Neuron (in vitro differentiated cells): ENCODE measurements around the gene TEX2.

Experiments
- H2AFZ ChIP-seq: one replicate; pipeline ENCODE4 v1.6.1; 2013; ENCODE audit warnings: low read depth, mild to moderate bottlenecking, inconsistent platforms, low read length, moderate library complexity
- H3K27me3 ChIP-seq: one replicate; pipeline ENCODE4 v1.6.1; 2013; ENCODE audit warnings: low read length; ENCODE audit not compliant: insufficient read depth
- H3K36me3 ChIP-seq: one replicate; pipeline ENCODE4 v1.6.1; 2013; ENCODE audit warnings: low read length; ENCODE audit not compliant: insufficient read depth
- H3K4me1 ChIP-seq: one replicate; pipeline ENCODE4 v1.6.1; 2013; ENCODE audit warnings: low read length; ENCODE audit not compliant: insufficient read depth
- H3K4me3 ChIP-seq: 2 replicates; pipeline ENCODE4 v1.5.1; 2013; ENCODE audit warnings: mild to moderate bottlenecking, low read length, moderate library complexity
- H3K9me3 ChIP-seq: one replicate; pipeline ENCODE4 v1.6.1; 2013; ENCODE audit warnings: low read length

Gene TEX2

GRCh38 chr17:64281962-64282752 lies 19.1 kb upstream of the TEX2 start:
- Histone ChIP-seq H2AFZ (no peak overlapping the region), H3K36me3 (no peaks in the 10 kb centered on the region), H3K4me1 (peaks cover 6% of the 10 kb centered on the region), H3K4me3 (no peak overlapping the region), H3K27me3 (no peaks in the 10 kb centered on the region), H3K9me3 (no peaks in the 10 kb centered on the region)

- Histone ChIP-seq H3K36me3 (no peaks in the 10 kb centered on the region), H2AFZ (no peak overlapping the region), H3K27me3 (no peaks in the 10 kb centered on the region), H3K4me1 (peaks cover 6% of the 10 kb centered on the region), H3K9me3 (no peaks in the 10 kb centered on the region), H3K4me3 (no peak overlapping the region)
Measured at GRCh38 chr17:64278614-64279013, 15.6 kb upstream of the TEX2 start.

- Histone ChIP-seq H2AFZ (no peak overlapping the region), H3K27me3 (no peaks in the 10 kb centered on the region), H3K4me1 (peaks cover 6% of the 10 kb centered on the region), H3K36me3 (no peaks in the 10 kb centered on the region), H3K4me3 (no peak overlapping the region), H3K9me3 (no peaks in the 10 kb centered on the region)
Measured at GRCh38 chr17:64277831-64278562, 14.9 kb upstream of the TEX2 start.

GRCh38 chr17:64276961-64277505 lies 14.0 kb upstream of the TEX2 start:
- Histone ChIP-seq H3K4me3 (no peak overlapping the region), H2AFZ (no peak overlapping the region), H3K27me3 (no peaks in the 10 kb centered on the region), H3K4me1 (peaks cover 2% of the 10 kb centered on the region), H3K9me3 (no peaks in the 10 kb centered on the region), H3K36me3 (no peaks in the 10 kb centered on the region)

GRCh38 chr17:64275016-64275415 lies 12.0 kb upstream of the TEX2 start:
- no peak overlapping the region for H2AFZ ChIP-seq
- H3K4me1 ChIP-seq = peaks cover 2% of the 10 kb centered on the region
- no peaks in the 10 kb centered on the region for H3K9me3 ChIP-seq
- no peaks in the 10 kb centered on the region for H3K36me3 ChIP-seq
- H3K27me3 ChIP-seq = no peaks in the 10 kb centered on the region
- no peak overlapping the region for H3K4me3 ChIP-seq

- no peaks in the 10 kb centered on the region for H3K27me3 ChIP-seq
- H3K4me1 ChIP-seq = peaks cover 2% of the 10 kb centered on the region
- no peak overlapping the region for H2AFZ ChIP-seq
- H3K4me3 ChIP-seq = no peak overlapping the region
- H3K9me3 ChIP-seq = no peaks in the 10 kb centered on the region
- no peaks in the 10 kb centered on the region for H3K36me3 ChIP-seq
Measured at GRCh38 chr17:64273006-64273405, 9.9 kb upstream of the TEX2 start.

GRCh38 chr17:64270885-64271284 lies 7.8 kb upstream of the TEX2 start:
- no peak overlapping the region for H3K4me3 ChIP-seq

GRCh38 chr17:64269687-64270649 lies 6.9 kb upstream of the TEX2 start:
- Histone ChIP-seq H2AFZ (no peak overlapping the region), H3K4me1 (peaks cover 4% of the 10 kb centered on the region), H3K9me3 (no peaks in the 10 kb centered on the region), H3K36me3 (no peaks in the 10 kb centered on the region), H3K4me3 (no peak overlapping the region), H3K27me3 (no peaks in the 10 kb centered on the region)

More at GRCh38 chr17:64270885-64271284, 7.8 kb upstream of the TEX2 start:
- Histone ChIP-seq H3K27me3 (no peaks in the 10 kb centered on the region), H3K4me1 (no peaks in the 10 kb centered on the region), H3K36me3 (no peaks in the 10 kb centered on the region), H3K9me3 (no peaks in the 10 kb centered on the region), H2AFZ (no peak overlapping the region)

- H3K4me3 ChIP-seq = no peak overlapping the region
- H2AFZ ChIP-seq = no peak overlapping the region
- H3K4me1 ChIP-seq = peaks cover 28% of the 10 kb centered on the region
- no peaks in the 10 kb centered on the region for H3K9me3 ChIP-seq
- H3K36me3 ChIP-seq = no peaks in the 10 kb centered on the region
- no peaks in the 10 kb centered on the region for H3K27me3 ChIP-seq
Measured at GRCh38 chr17:64264891-64265290, 1.8 kb upstream of the TEX2 start.

- Histone ChIP-seq H3K9me3 (no peaks in the 10 kb centered on the region), H2AFZ (peak overlapping the region; percentile 99)
Measured at GRCh38 chr17:64262198-64262999, 661 bp downstream of the TEX2 start.

GRCh38 chr17:64261417-64262145 lies 1.5 kb downstream of the TEX2 start:
- H3K4me3 ChIP-seq = peak overlapping the region; percentile 54
- H2AFZ ChIP-seq = peak overlapping the region; percentile 99
- H3K9me3 ChIP-seq = no peaks in the 10 kb centered on the region
- H3K36me3 ChIP-seq = no peaks in the 10 kb centered on the region
- no peaks in the 10 kb centered on the region for H3K27me3 ChIP-seq
- H3K4me1 ChIP-seq = peaks cover 43% of the 10 kb centered on the region

More at GRCh38 chr17:64262198-64262999, 661 bp downstream of the TEX2 start:
- Histone ChIP-seq H3K4me1 (peaks cover 34% of the 10 kb centered on the region), H3K4me3 (peak overlapping the region; percentile 54), H3K36me3 (no peaks in the 10 kb centered on the region), H3K27me3 (no peaks in the 10 kb centered on the region)
